C4-2B (cell line): ENCODE results near the gene TMEM231.
"Not testable (repeated sequence)": the region's sequence is repeated elsewhere in the genome, so short reads cannot be mapped to it uniquely, and the experiment has no call there.

Source experiments
- CTCF ChIP-seq: fragments of 450-650 bp; conservative IDR thresholded peaks from 2 replicates; pipeline ENCODE4 v1.5.1; 2017; ENCODE audit warnings: mild to moderate bottlenecking
- ZFX ChIP-seq: fragments of 450-650 bp; IDR thresholded peaks from 2 replicates; pipeline ENCODE4 v1.6.1; 2017

- TF ChIP-seq CTCF = not testable (repeated sequence)
- TF ChIP-seq ZFX = peak; percentile 65; the same call in 1 of the 2 replicates
These were observed 39.7 kb downstream of the TMEM231 start for GRCh38 chr16:75516189-75516966.
